Lung (tissue), 12 donors: ENCODE measurements around the gene TCEANC2. TPM values are rescaled to one million over a fixed set of nuclear protein-coding genes. Genes with fewer than 3 reads are reported as not detected.

ENCODE experiments used
- ATAC-seq: fragments of 200-7000 bp; cut with Tn5 transposase; one replicate; pipeline ENCODE4 v1.9.1; 2020; ENCODE audit warnings: moderate number of reproducible peaks; ENCODE audit not compliant: insufficient read depth, low FRiP score
- DNase-seq, 3 donors: peaks; one replicate each; pipeline ENCODE4 v3.0.0-alpha.2; 2013 to 2017
- H3K27ac ChIP-seq, 2 donors: one replicate each; pipeline ENCODE4 v1.5.1; 2013; ENCODE audit warnings: mild to moderate bottlenecking in 2 of 2, moderate library complexity in 2 of 2, control low read depth in 1 of 2, inconsistent platforms in 1 of 2, low read depth in 1 of 2, low read length in 1 of 2
- H3K27me3 ChIP-seq, 3 donors: one replicate each; pipeline ENCODE4 v1.5.1; 2013; ENCODE audit warnings: low read length in 2 of 3; ENCODE audit not compliant: control insufficient read depth in 3 of 3, insufficient read depth in 3 of 3
- H3K36me3 ChIP-seq, 4 donors: one replicate each; pipeline ENCODE4 v1.5.1; 2013; ENCODE audit warnings: low read length in 4 of 4, mild to moderate bottlenecking in 1 of 4, moderate library complexity in 1 of 4; ENCODE audit not compliant: control insufficient read depth in 4 of 4, insufficient read depth in 4 of 4
- H3K4me1 ChIP-seq, 5 donors: one replicate each; pipeline ENCODE4 v1.5.1; 2013; ENCODE audit warnings: low read length in 5 of 5, mild to moderate bottlenecking in 2 of 5, moderate library complexity in 1 of 5; ENCODE audit not compliant: control insufficient read depth in 5 of 5, insufficient read depth in 5 of 5
- H3K4me3 ChIP-seq: one replicate; pipeline ENCODE4 v1.5.1; 2013; ENCODE audit warnings: mild to moderate bottlenecking, control low read depth, moderate library complexity
- H3K9ac ChIP-seq, 2 donors: one replicate each; pipeline ENCODE4 v1.5.1; 2013; ENCODE audit warnings: low read length in 2 of 2, control low read depth in 1 of 2; ENCODE audit not compliant: insufficient read depth in 1 of 2
- H3K9me3 ChIP-seq, 4 donors: one replicate each; pipeline ENCODE4 v1.5.1; 2013; ENCODE audit warnings: low read length in 3 of 4, mild to moderate bottlenecking in 1 of 4, moderate library complexity in 1 of 4; ENCODE audit not compliant: control insufficient read depth in 4 of 4, insufficient read depth in 3 of 4
- CTCF ChIP-seq: IDR thresholded peaks from 2 replicates; pipeline ENCODE4 v1.5.1; 2012; ENCODE audit warnings: mild to moderate bottlenecking; ENCODE audit errors: control extremely low read depth, extremely low read depth
- WGBS, 2 donors: extraction: QIAGEN DNeasy Blood & Tissue Kit; methylation state at CpG; one replicate each; pipeline ENCODE4 v1.1.7; 2013; 5-methylcytosine and 5-hydroxymethylcytosine counted together
- polyA plus RNA-seq, 2 donors: library from polyadenylated mRNA; stranded (reverse); fragments of 200-250 nt; gene quantifications; one replicate each; pipeline ENCODE4 v1.2.1, GENCODE V29; 2013
- total RNA-seq, 2 donors: library from RNA; depleted of rRNA in 1 of 2; stranded (reverse); fragments of >200 nt in 1 of 2; gene quantifications; one replicate each; pipeline ENCODE4 v1.2.1, GENCODE V29; 2014 to 2021
- donor health status: control.
- donor health status: control.
- donor health status: Bipolar disorder and iron deficiency.
- donor health status: healthy.
- donor health status: DM: yes; HTN: yes; CAD: no.

TCEANC2 gene
- total and polyA plus RNA-seq, 4 donors: 1.7 to 5.3 (median 3.6) TPM

DNA sequence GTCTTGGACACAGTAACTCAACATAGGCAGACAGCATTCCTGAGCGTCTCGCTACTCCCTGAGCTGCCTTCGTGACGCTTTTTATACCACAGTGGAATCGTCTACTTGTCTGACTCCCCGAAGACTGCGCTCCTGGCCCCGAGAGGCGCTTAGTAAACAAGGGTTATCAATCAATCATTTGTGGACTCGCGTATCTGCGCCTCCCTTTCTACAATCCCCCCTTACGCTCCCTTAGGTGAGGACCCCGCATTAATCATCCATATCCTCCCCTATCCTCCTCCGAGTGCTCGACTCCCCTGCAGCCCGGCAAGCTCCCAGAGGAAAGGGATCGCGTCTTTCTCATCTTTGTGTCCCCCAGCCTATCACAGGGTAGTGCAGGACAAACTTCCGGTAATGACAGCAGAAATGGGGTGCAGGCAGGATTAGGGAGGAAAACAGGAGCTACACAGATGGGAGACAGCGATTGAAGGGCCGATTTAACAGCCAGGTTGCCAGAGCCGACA, 926 bp upstream of the TCEANC2 start:
- TF ChIP-seq CTCF: no peak
- H3K9ac ChIP-seq: peak overlapping the region; percentile 92 to 95
- peak; percentile 68 to 82 (median 77) for DNase-seq
- H3K27me3 ChIP-seq: no peaks in the 10 kb centered on the region
- no peaks in the 10 kb centered on the region for H3K9me3 ChIP-seq
- peak; percentile 0 for ATAC-seq
- 0% methylated on average over 23 of the region's 23 CpGs for WGBS, 2 donors
- peaks cover 0 to 8% (median 0%) of the 10 kb centered on the region in 4 donors for H3K36me3 ChIP-seq
- H3K27ac ChIP-seq: peak overlapping the region; percentile 91 to 97
- peaks cover 3 to 21% (median 14%) of the 10 kb centered on the region in 5 donors for H3K4me1 ChIP-seq
- H3K4me3 ChIP-seq: peak overlapping the region; percentile 89

- DNase-seq (peak in 1 of 3 donors; percentile 50), ATAC-seq (no peak)
- Histone ChIP-seq H3K27me3 (no peaks in the 10 kb centered on the region), H3K36me3 (peaks cover 0 to 6% (median 1%) of the 10 kb centered on the region in 4 donors), H3K9ac (peak overlapping the region; percentile 92 to 94), H3K27ac (peak overlapping the region; percentile 37 to 92), H3K4me3 (peak overlapping the region; percentile 43), H3K9me3 (no peaks in the 10 kb centered on the region), H3K4me1 (peaks cover 0 to 21% (median 12%) of the 10 kb centered on the region in 5 donors)
- 4 to 7% methylated on average over 21 of the region's 21 CpGs for WGBS, 2 donors
- TF ChIP-seq CTCF: no peak
Measured at GRCh38 chr1:54053745-54054437, 483 bp downstream of the TCEANC2 start.

GRCh38 chr1:54054438-54054749, 986 bp downstream of the TCEANC2 start:
- peak in 1 of 3 donors; percentile 8 for DNase-seq
- Histone ChIP-seq H3K9me3 (no peaks in the 10 kb centered on the region), H3K27ac (no peak overlapping the region), H3K4me3 (no peak overlapping the region), H3K27me3 (no peaks in the 10 kb centered on the region), H3K4me1 (peaks cover 0 to 21% (median 12%) of the 10 kb centered on the region in 5 donors), H3K36me3 (peaks cover 0 to 6% (median 1%) of the 10 kb centered on the region in 4 donors), H3K9ac (peak overlapping the region; percentile 92 to 94)
- no peak for TF ChIP-seq CTCF
- no peak for ATAC-seq
- WGBS, 2 donors: 14 to 34% methylated on average over 5 of the region's 5 CpGs
